HL-60 (cell line): ENCODE data around the gene VPS36.

Source experiments
- CTCF ChIP-seq: IDR thresholded peaks from one replicate; pipeline ENCODE4 v1.5.1; 2011; ENCODE audit warnings: low read length, control low read depth, inconsistent platforms; ENCODE audit not compliant: insufficient read depth
- POLR2AphosphoS5 ChIP-seq: IDR thresholded peaks from 2 replicates; pipeline ENCODE4 v1.6.1; 2012; ENCODE audit warnings: low read depth

GRCh38 chr13:52393572-52394357 is 56.7 kb downstream of the VPS36 start:
- no peak for TF ChIP-seq CTCF
- TF ChIP-seq POLR2AphosphoS5, result no peak
